Measurements from ENCODE around the gene BCL2L1.

Gene BCL2L1

GRCh38 chr20:31720486-31721407 lies 1.9 kb downstream of the BCL2L1 start:
- no peak for DNase-seq (ENCODE audit: low read depth)
- peak overlapping the region; percentile 96 for H3K4me3 ChIP-seq (ENCODE audit: control insufficient read depth, low read depth, low read length)
- TF ChIP-seq, protein P1, sequence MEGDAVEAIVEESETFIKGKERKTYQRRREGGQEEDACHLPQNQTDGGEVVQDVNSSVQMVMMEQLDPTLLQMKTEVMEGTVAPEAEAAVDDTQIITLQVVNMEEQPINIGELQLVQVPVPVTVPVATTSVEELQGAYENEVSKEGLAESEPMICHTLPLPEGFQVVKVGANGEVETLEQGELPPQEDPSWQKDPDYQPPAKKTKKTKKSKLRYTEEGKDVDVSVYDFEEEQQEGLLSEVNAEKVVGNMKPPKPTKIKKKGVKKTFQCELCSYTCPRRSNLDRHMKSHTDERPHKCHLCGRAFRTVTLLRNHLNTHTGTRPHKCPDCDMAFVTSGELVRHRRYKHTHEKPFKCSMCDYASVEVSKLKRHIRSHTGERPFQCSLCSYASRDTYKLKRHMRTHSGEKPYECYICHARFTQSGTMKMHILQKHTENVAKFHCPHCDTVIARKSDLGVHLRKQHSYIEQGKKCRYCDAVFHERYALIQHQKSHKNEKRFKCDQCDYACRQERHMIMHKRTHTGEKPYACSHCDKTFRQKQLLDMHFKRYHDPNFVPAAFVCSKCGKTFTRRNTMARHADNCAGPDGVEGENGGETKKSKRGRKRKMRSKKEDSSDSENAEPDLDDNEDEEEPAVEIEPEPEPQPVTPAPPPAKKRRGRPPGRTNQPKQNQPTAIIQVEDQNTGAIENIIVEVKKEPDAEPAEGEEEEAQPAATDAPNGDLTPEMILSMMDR (IDR thresholded peaks at IDR 0.05; ENCODE audit: control insufficient read depth, insufficient read depth, low read depth, low read length, missing control alignments), result peak; percentile 12

- H3K4me3 ChIP-seq (ENCODE audit: control insufficient read depth, low read depth, low read length), result peak overlapping the region; percentile 96
- TF ChIP-seq, protein P1 (IDR thresholded peaks at IDR 0.05; ENCODE audit: control insufficient read depth, insufficient read depth, low read depth, low read length, missing control alignments), result no peak
- no peak for DNase-seq (ENCODE audit: low read depth)
Measured at GRCh38 chr20:31719644-31720485, 2.8 kb downstream of the BCL2L1 start.

DNA sequence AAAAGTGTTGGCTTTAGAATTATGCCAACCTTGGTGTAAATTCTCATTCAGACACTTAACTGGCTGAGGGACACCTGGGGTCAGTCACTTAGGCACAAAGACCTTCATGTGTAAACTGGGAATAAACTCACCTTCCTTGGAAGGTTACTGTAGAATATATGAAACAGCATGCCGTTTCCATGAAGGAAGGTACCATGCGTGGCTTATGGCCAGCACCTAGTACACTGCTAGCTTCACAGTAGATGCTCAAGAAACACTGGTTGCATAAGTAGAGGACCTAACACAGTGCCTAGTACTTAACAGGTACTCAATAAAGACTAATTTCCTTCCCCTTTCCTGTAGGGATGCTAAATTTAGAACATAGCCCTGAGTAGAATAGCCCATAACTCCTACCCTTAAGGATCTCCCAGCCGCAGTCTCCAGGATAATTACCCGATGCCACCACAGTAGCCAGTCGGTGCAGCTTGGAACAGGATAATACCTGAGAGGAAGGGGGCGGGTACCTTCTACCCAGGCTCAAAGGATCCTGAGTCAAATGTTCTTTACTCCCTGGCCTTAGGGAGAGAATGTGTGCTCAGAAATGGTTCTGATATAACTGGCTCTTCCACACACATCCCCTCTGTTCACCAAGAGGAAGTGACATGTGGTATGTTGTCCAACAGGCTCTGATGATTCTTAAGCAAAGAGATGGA lies 3.6 kb downstream of the BCL2L1 start:
- no peak overlapping the region for H3K4me3 ChIP-seq (ENCODE audit: control insufficient read depth, low read depth, low read length)
- DNase-seq (ENCODE audit: low read depth), result no peak
- TF ChIP-seq, protein P1 (IDR thresholded peaks at IDR 0.05; ENCODE audit: control insufficient read depth, insufficient read depth, low read depth, low read length, missing control alignments), result no peak

DNA sequence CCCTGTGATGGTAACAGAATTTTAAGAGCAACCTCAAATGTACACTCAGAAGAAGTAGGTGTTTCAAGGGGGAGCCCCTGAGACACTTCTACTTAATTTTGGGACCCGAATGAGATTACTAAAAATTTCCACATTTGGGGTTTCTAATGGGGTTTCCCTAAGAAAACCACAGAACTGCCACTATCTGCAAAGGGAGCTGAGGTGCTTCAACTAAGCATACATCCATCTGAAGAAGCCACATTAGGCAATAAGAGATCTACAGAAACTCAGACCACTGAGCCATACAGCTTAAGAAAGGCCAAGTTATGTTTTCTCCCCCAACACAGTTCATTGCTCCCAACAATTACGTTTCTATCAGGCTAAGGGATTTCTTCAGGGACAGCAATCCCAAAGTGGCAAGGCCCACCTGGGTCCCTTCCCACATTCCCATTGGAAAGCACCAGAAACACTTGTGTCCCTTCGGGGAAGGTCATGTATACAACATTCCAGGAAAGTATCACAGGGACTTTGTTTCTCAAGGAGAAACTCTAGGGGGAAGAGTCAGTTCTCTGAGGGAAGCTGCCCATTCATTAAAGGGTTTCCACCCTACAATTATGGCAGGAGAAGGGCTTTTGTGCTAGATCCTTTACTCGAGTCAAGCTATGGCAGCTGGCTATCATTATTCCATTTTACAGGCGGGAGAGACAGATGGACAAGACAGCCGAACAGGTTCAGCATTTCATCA lies 5.0 kb downstream of the BCL2L1 start:
- no peak overlapping the region for H3K4me3 ChIP-seq (ENCODE audit: control insufficient read depth, low read depth, low read length)
- no peak for DNase-seq (ENCODE audit: low read depth)
- TF ChIP-seq, protein P1 (IDR thresholded peaks at IDR 0.05; ENCODE audit: control insufficient read depth, insufficient read depth, low read depth, low read length, missing control alignments), result no peak

DNA sequence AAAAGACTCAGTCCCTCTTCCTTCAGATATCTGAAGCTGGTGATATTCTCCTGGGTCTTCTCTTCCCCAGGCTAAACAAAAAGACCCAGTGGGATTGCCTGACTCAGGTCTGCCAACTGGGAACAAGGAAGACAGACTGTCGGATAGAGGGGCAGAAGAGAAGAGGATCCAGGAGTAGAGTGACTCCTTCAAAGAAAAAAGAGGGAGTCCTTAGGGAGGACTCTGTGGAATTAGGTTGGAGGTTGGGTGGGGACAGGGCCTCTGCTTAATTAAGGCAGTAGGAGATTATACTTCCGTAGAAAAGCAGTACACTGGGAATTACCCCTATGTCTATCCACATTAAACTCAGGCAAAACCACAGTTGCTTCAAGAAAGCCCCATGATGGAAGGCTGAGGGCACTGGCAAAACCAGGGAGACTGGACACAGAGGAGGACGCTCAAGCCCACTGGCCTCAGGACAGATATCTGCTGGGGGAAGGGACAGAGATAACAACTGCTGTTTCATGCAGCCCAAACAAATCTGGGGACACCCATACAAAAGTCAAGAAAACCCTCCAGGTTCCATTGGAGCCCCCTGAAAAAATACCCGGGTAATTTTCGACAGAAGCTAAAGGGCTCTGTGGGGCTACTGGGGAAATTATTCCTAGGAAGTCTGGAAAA lies 5.7 kb downstream of the BCL2L1 start:
- no peak for DNase-seq (ENCODE audit: low read depth)
- TF ChIP-seq, protein P1 (IDR thresholded peaks at IDR 0.05; ENCODE audit: control insufficient read depth, insufficient read depth, low read depth, low read length, missing control alignments), result no peak
- no peak overlapping the region for H3K4me3 ChIP-seq (ENCODE audit: control insufficient read depth, low read depth, low read length)
